Jurkat, Clone E6-1 (cell line): ENCODE data around the gene CAMK1D.
"Not testable (repeated sequence)": the region's sequence is repeated elsewhere in the genome, so short reads cannot be mapped to it uniquely, and the experiment has no call there.

Experiments used
- DNase-seq: peaks from one replicate; pipeline ENCODE4 v3.0.0-alpha.2; 2011; ENCODE audit warnings: low read depth, low spot score
- H3K4me3 ChIP-seq: 2 replicates; pipeline ENCODE4 v1.5.1; 2011; ENCODE audit warnings: mild to moderate bottlenecking, low read length, control low read depth, moderate library complexity

The CAMK1D gene

DNA sequence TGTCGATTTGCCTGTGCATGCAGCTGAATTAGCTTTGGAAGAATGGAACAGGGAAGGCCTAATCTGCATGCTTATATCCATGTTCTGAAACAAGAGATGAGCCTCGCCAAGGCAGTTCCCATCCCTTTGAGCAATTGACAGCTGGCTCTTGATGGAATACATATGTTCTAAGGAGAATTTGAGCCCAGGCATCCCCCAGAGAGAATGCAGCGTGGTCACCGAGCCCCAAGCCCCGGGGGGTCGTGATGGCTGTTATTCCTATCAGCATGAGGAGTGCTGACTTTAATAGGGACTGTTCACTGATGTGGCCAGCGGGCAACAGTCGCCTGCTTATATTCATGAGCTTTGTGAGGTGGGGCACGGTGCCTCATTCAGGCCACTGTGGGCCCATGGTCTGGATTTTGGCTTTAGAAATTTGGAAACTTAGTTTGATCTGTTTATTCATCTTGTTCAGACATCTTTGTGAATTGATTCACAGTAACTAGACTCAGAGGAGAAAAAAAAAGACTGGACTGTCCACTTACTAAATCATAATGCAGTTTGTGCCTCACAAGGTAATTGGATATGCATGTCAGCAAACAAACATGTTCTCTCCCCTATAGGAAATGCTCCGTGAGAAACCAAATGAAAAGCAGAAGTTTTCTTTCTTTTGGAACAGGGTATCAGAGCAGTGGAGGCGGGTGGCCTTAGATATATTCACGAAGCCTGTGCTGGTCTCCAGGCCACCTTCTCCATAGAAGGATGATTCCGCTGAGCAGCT is 447.2 kb downstream of the CAMK1D start:
- no peak overlapping the region for H3K4me3 ChIP-seq
- no peak for DNase-seq

- no peak overlapping the region for H3K4me3 ChIP-seq
- DNase-seq, result no peak
These were observed 448.3 kb downstream of the CAMK1D start for GRCh38 chr10:12797471-12798262.

GRCh38 chr10:12799144-12799543 is 449.8 kb downstream of the CAMK1D start:
- DNase-seq, result no peak
- no peak overlapping the region for H3K4me3 ChIP-seq

DNA sequence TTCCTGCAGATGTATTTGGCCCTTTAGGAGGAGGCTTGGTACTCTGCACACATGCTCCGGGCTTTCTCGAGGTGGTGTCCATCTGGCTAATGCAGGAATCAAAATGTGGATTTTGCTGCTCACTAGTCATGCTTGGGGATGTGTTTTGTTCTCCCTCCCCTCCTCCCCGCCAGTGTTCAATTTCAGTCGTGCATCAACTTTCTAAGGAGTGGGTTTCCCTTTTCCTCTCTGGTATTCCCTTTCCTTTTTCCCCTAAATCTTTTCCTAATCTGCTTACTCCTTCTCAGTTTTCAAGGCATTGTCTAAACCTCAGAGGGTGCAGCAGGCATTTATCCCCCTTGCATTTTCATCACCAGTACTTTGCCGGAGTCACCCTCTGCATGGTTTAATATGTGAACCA is 450.4 kb downstream of the CAMK1D start:
- DNase-seq, result no peak

DNA sequence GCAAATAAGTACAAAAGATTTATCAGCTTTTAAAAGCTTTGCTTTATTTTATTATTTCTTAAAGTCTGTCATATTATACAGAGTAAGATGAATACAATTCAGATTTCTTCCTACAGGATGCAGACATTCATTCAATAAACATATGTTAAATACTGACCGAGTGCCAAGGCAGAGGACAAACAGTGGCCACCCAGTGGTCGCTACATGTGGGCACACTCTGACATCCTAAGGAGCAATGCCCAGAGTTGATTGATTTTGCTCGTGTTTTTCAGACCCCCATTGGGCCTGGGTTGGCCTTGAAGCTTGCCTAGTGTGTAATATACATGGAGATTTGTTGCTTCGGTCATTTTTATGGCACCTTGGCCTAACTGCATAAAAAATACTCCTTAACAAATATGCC is 451.0 kb downstream of the CAMK1D start:
- DNase-seq, result no peak
- H3K4me3 ChIP-seq, result no peak overlapping the region

More for the DNA sequence above, 450.4 kb downstream of the CAMK1D start:
- H3K4me3 ChIP-seq, result no peak overlapping the region

GRCh38 chr10:12801214-12802087 is 452.1 kb downstream of the CAMK1D start:
- no peak for DNase-seq
- no peak overlapping the region for H3K4me3 ChIP-seq

DNA sequence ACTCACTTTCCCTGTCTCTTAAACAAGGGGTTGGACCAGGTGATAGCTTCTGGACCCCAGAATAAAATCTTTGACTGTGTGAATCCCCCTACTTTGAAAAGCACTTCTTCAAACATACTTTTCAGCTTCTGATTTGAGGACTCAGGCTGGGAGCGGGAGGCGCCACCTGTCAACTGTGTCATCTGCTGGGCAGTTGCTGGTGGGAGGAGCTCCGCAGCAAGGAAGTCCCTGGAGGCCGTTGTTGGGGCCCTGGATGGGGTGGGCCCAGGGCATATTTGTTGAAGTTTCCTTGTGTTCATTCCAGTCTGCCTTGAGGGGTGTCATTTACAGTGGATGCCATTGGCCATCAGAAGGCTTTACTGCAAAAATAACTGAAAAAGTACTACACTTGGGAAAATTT is 454.4 kb downstream of the CAMK1D start:
- H3K4me3 ChIP-seq, result no peak overlapping the region
- no peak for DNase-seq

GRCh38 chr10:12806228-12807095 is 457.1 kb downstream of the CAMK1D start:
- H3K4me3 ChIP-seq, result no peak overlapping the region
- no peak for DNase-seq

GRCh38 chr10:12807096-12807755 is 457.9 kb downstream of the CAMK1D start:
- no peak for DNase-seq
- no peak overlapping the region for H3K4me3 ChIP-seq

DNA sequence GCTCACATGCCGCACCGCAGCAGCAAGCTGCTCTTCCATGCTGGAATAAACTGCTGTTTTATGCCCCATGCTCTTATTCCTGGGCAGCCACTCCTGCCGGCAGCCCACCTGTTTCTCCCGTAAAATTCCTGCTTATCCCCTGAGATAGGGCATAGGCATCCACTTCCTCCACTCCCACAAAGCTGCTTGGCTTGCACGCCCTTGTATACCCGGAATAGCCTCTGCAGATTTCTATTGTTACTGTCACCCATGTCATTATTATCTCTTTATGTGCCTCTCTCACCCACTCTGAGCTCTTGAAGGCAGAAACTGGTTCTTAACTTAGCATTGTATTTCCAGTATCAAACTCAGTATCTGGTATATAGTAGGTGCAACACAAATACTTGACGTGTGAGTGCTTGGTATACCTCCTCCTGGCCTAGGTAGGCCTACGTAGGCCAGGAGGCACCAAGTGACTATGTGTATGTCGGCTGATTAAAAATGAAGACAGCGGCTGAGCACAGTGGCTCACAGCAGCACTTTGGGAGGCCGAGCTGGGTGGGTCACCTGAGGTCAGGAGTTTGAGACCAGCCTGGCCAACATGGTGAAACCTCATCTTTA is 458.8 kb downstream of the CAMK1D start:
- DNase-seq, result no peak
- no peak overlapping the region for H3K4me3 ChIP-seq

- peak; percentile 7 for DNase-seq
These were observed 460.7 kb downstream of the CAMK1D start for GRCh38 chr10:12810046-12810445.

DNA sequence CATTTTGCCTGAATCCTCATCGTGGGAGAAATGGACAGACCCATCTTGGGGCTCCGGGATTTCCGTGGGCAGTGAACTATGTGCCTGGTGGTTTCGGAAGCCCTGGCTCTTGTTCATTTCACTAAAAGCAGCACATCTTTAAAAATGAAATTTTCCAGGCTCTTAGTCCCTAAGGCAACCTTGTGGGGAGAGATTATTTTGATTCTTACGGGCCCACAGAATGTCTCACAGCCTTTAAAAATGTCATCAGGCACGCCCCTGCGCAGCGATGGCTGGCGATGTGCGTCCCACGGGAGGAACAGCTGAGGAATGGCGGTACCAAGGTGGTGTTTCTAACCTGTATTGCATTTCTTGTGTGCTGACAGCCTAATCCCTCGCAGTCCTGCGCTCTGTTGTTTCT is 462.5 kb downstream of the CAMK1D start:
- DNase-seq, result no peak
- H3K4me3 ChIP-seq, result no peak overlapping the region

More at GRCh38 chr10:12810046-12810445, 460.7 kb downstream of the CAMK1D start:
- not testable (repeated sequence) for H3K4me3 ChIP-seq

- H3K4me3 ChIP-seq, result no peak overlapping the region
- no peak for DNase-seq
These were observed 463.2 kb downstream of the CAMK1D start for GRCh38 chr10:12812571-12812970.

DNA sequence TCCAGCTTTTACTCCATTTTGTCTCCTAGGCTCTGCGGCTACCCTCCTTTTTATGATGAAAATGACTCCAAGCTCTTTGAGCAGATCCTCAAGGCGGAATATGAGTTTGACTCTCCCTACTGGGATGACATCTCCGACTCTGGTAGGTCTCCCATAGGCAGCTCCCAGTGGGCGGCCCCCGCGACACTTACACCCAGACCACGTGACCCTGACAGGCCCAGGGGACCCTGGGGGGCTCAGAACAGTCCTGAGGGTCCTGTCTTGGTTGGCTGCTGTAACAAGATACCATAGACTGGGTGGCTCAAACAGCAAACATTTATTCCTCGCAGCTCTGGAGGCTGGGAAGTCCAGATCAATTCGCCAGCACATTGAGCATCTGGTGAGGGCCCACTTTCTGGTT is 464.8 kb downstream of the CAMK1D start:
- H3K4me3 ChIP-seq, result no peak overlapping the region
- no peak for DNase-seq

DNA sequence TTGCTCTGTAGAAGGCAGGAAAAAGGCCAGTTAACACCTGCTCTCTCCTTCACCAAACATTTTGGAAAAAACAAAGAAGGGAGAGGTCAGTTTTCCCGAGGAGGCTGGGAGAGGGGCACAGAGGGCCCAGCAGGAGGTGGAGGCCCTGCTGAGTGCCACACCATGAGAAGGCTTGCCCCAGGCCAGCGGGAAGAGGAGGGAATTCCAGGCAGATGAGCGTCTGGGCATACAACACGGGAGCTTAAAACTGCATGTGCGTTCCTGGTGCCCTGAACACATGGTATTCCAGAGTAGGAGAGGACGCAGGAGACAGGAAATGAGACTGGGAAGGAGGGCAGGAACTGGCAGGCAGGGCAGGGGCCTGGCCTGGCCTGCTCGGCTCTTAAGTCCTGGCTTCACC is 469.7 kb downstream of the CAMK1D start:
- no peak for DNase-seq
- H3K4me3 ChIP-seq, result no peak overlapping the region

GRCh38 chr10:12819656-12820055 is 470.3 kb downstream of the CAMK1D start:
- H3K4me3 ChIP-seq, result no peak overlapping the region
- DNase-seq, result no peak

GRCh38 chr10:12822126-12822892 is 473.0 kb downstream of the CAMK1D start:
- DNase-seq, result no peak
- no peak overlapping the region for H3K4me3 ChIP-seq
